Thyroid gland (tissue), 4 donors: ENCODE data around the gene WNT4.

Experiments used
- CTCF ChIP-seq, 6 experiments: fragments of 200-600 bp in 3 of 6; fragments of 450-650 bp in 3 of 6; sonication (generic) in 3 of 6; IDR thresholded peaks; one replicate each; pipeline ENCODE4 v1.5.1; 2016 to 2019; ENCODE audit warnings: antibody characterized with exemption in 6 of 6, mild to moderate bottlenecking in 2 of 6, inconsistent platforms in 1 of 6, moderate library complexity in 1 of 6
- POLR2A ChIP-seq, 2 donors: fragments of 450-650 bp; IDR thresholded peaks; one replicate each; pipeline ENCODE4 v1.6.1; 2017; ENCODE audit warnings: antibody characterized with exemption in 2 of 2, mild to moderate bottlenecking in 2 of 2, moderate library complexity in 1 of 2

DNA sequence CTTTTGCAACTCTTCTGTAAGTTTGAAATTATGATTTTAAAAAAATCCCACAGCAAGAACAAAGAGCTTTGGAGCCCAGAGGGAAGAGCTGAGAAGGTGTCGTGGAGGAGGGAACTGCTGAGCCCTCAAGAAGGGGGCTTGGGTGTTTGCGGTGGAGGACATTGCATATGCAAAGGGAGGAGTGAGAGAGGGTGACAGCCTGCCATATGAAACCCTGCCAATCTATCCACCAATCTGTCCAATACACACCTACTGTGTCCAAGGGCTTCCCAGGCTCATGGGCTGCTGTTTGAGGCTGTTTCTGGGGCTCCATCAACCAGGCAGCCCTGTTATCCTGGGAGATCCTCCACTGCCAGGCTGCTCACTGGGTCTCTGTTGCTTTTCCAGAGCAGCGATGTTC is 15.2 kb downstream of the WNT4 start:
- TF ChIP-seq CTCF (IDR thresholded peaks at IDR 0.05) (no peak), POLR2A (IDR thresholded peaks at IDR 0.05) (no peak)
